ENCODE measurements around the gene SH3GL2.

The SH3GL2 gene

DNA sequence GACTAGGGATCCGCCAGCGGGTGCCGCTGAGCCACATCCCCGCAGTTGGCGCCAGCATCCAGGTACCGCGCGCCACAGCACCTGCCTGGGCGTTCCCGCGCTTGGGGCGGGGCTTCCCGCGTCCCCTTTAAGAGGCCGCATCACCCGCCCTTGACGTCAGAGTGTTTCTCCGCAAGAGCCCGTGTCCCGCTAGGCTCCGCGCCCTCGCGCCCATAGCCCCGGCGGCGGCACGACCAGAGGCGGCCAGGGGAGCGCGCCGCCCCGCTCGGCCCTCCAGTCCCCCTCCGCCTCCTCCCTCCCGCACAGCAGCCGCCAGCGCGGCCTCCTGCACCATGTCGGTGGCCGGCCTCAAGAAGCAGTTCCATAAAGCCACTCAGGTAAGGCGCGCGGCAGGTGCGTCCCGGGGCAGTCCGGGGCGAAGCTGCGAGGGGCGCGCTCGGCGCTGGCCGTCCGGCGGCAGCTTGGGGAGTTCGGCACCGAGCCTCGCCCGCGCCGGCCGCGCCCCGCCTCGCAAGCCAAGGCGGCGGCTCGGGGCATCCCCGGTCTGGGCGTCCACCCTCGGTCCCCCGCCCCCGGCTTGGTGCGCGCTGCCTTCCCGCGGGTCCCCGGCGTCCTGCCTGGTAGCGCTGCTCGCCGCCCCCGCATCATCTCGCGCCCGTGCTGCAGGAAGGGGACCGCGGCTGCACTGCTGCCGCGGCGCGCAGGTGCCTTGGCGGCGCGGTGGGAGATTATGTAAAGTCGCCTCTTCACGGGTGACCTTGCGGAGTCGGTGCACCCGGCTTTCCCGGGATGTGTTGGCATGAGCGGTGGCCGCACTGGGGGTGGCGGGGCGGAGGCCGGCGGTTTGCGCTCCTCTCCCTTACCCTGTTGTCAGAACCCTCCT lies at the start of gene SH3GL2:
Gene SH3GL2, plus strand, starts transcription at position 156 of the 883 bp plus-strand sequence.
- DNase-seq: no peak

DNA sequence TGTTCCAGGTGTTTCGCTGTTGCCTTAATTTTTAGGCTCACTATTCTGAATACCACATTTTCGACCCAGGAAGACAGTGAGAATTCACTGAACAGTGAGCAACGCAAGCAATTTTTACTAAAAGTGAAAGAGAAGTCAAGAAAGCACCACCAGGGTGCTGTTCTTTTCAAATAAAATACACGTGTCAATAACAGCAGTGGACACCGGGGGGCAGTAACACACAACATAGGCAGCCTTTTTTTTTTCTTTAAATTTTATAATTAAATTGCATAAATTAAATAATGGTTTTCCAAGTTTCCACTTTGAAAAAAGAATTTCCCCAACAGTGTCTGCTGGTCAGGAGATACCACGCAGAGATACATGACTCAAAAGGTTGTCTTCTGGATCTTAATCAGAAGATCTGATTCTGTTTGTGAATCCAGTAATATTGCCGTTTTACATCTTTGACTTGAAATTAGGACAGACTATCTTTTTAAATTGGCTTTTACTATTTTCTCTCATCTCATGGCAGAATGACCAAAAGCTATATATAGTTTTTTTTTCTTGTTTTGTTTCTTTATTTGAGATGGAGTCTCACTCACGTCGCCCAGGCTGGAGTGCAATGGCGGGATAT lies 47.1 kb upstream of the SH3GL2 start:
- DNase-seq: peak; percentile 36

DNA sequence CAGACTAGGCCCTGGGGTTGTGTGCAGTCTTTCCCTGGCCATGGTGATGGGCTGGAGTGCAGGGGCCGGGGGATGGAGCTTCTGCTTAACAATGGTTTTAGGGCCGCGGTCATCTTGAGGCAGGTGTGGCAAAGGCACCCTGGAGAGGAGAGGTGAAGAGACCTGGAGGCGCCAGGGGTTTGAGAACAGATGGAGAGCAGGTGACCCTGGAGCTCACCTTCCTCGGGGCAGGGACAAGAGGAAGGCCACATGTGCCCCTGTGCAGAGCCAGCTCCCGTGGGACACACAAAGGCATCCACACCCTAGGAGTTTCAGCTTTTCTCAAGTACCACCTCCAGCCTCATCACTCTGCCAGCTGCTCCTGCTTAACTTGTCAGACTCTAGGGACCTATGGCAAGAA lies 46.4 kb upstream of the SH3GL2 start:
- no peak for DNase-seq

- DNase-seq: no peak
Measured at GRCh38 chr9:17535176-17535575, 43.7 kb upstream of the SH3GL2 start.

GRCh38 chr9:17536027-17536426 lies 42.8 kb upstream of the SH3GL2 start:
- no peak for DNase-seq

- DNase-seq: no peak
Measured at GRCh38 chr9:17551023-17551422, 27.8 kb upstream of the SH3GL2 start.

GRCh38 chr9:17555362-17556054 lies 23.4 kb upstream of the SH3GL2 start:
- DNase-seq: no peak

DNA sequence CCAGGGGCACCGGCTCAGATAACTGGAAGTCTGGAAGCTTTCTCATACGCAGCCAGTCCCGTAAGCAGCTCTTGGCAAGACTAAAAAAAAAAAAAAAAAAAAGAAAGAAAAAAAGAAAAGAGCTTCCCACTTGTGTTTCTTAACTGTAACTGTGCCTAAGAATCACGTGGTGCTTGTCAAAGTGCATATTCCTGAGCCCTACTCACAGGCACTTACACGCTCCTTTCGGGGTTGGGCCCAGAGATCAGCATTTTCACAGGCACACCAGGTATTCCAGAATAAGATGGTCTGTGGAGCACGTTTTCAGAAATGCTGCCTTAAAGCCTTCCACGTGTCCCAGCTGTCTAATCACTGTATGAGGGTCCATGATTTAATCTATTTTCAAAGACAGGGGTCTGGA lies 22.6 kb upstream of the SH3GL2 start:
- DNase-seq: no peak

GRCh38 chr9:17556935-17557334 lies 21.9 kb upstream of the SH3GL2 start:
- no peak for DNase-seq

GRCh38 chr9:17571825-17572224 lies 7.0 kb upstream of the SH3GL2 start:
- DNase-seq: no peak

- DNase-seq: no peak
Measured at GRCh38 chr9:17574342-17574741, 4.5 kb upstream of the SH3GL2 start.

DNA sequence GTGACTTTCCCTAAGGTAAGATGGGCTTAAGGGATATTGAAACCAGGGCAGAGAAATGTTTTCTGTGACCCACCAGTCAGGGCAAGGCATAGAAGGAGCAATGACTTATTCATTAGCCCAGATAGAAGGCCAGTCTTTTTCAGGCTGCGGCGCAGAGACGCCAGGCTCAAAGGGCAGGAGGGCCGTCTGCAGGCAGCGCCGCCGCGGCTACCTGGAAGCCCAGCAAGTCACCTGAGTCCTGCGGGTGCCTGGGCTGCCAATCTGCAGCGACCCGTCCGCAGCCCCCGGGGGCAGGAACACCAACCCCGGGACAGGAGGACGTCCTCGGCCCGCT lies 322 bp upstream of the SH3GL2 start:
- DNase-seq: no peak

DNA sequence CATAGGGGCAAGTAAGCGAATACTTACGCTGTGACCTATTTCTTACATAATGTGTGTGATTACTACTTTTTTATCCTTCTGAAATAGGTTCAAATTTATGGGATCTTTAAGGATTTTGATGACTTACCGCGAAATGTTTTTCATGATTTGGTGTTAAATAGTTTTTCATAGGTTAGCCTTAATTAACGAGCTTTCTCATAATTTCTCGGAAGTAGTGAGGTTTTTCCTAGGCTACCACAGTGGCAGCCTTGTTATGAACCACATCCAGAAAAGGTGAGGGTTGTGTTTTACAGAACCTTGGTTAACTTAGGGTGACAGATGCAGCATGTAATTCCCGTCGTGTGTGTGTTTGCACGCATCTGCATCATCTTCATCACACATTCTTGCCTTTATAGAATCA lies 1.3 kb downstream of the SH3GL2 start:
- DNase-seq: no peak

DNA sequence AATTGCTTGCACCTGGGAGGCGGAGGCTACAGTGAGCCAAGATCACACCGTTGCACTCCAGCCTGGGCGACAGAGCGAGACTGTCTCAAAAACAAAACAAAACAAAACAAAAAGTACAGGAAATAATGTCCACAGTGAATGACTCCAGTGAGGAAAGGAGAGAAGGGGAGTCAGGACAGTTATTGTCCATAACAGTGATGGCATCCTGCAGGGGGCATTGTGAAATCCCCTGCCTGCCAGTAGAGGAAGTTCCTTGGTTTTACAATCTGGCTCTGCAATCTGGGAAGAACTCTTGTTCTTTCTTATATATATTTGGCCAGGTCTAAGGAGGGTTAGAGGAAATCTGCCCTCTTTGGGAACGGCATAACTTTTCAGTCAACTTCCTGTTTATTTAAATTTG lies 8.2 kb downstream of the SH3GL2 start:
- DNase-seq: no peak

DNA sequence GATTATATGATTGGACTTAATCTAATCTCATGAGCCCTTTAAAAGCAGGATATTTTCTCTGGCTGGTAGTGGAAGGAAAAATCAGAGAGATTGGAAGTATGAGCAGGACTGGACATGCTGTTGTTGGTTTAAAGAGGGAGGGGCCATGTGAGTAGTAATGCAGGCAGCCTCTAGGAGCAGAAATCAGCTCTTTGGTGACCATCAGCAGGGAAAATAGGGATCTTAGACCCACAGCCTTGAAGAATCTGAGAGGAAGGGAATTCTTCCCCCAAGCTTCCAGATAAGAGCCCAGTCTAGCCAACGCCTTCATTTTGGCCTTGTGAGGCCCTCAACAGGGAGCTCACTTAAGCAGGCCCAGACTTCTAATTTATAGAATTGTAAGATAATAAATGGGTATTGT lies 9.5 kb downstream of the SH3GL2 start:
- no peak for DNase-seq

- DNase-seq: no peak
Measured at GRCh38 chr9:17588941-17589340, 10.1 kb downstream of the SH3GL2 start.

- no peak for DNase-seq
Measured at GRCh38 chr9:17589771-17590170, 10.9 kb downstream of the SH3GL2 start.

GRCh38 chr9:17594961-17595360 lies 16.1 kb downstream of the SH3GL2 start:
- no peak for DNase-seq

- no peak for DNase-seq
Measured at GRCh38 chr9:17597977-17598376, 19.1 kb downstream of the SH3GL2 start.

DNA sequence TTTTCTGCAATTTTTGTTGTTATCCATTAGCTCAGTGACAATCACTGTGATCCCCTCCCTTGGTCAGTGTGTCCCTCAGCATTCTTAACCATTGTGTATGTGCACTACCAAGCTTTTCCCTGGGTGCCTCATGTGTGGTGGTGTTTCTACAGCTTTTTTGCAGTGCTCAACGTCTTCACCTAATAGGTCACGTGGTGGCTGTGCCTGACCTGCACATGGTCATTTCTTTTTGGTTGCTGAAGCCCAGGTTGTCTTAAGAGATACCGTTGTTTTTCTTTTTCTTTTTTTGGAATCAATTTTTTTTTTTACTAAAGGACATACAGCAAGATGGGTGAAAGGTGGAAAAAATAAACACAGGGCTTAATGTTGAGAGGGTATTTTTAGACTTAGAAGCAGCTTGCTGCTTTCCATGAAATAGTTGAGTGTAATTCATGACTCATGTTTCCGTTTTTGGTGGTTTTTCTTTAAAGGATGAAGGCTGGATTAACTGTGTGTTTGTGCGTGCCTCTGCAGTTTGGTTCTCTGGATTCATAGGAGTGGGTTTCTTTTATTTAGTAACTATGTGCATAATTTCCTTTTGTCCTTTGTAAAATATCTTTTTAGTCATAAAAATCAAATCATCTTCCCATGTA lies 22.2 kb downstream of the SH3GL2 start:
- DNase-seq: no peak

GRCh38 chr9:17604556-17604955 lies 25.7 kb downstream of the SH3GL2 start:
- no peak for DNase-seq

GRCh38 chr9:17609312-17610005 lies 30.6 kb downstream of the SH3GL2 start:
- DNase-seq: no peak

DNA sequence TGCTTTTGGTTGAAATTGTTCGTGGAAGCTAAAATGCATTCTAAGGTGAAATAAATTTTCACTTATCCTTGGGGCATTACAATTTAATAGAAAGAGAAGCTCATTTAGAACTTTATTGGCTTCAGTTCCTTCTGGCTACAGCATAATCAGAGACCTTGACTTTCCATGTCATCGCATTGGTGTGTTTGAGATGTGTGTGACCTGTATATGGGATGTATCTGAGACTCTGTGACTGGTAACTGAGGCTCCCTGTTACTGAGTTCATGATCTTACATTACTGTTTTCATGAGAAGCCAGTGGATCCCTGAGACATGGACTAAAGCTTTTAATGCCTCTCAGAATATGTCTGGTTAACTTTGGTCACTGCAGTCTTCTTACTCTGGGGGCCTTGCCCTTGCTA lies 32.5 kb downstream of the SH3GL2 start:
- no peak for DNase-seq
